HepG2 (cell line): ENCODE measurements around the gene DNAJB12. TPM values are rescaled to one million over a fixed set of nuclear protein-coding genes. Genes with fewer than 3 reads are reported as not detected.
A peak's percentile ranks its signal among the peaks of the same experiment; 100 is the strongest.

Source experiments
- AGO2 ChIP-seq: fragments of 200-400 bp; formaldehyde crosslinking; optimal IDR thresholded peaks from 2 replicates; pipeline ENCODE3; 2017; ENCODE audit warnings: mild to moderate bottlenecking, low read depth, low read length, moderate library complexity
- E2F2 ChIP-seq: sonication (generic); formaldehyde crosslinking; IDR thresholded peaks from 2 replicates; pipeline ENCODE4 v1.4.0; 2020; ENCODE audit warnings: missing genetic modification reagents, borderline replicate concordance
- HDAC1 ChIP-seq: sonication (generic); formaldehyde crosslinking; IDR thresholded peaks from 2 replicates; pipeline ENCODE4 v1.5.1; 2020; ENCODE audit warnings: mild to moderate bottlenecking, missing genetic modification reagents
- MZF1 ChIP-seq: sonication (generic); formaldehyde crosslinking; IDR thresholded peaks from 2 replicates; pipeline ENCODE4 v1.8.1; 2023; ENCODE audit warnings: mild to moderate bottlenecking, missing genetic modification reagents, borderline replicate concordance
- NR2F1 ChIP-seq, 2 experiments: fragments of 450-650 bp in 1 of 2; formaldehyde crosslinking in 1 of 2; IDR thresholded peaks; 2 replicates each; pipeline versions ENCODE4 v1.5.0 to v1.6.1; 2016 to 2020; ENCODE audit warnings: mild to moderate bottlenecking in 1 of 2, missing compliant biosample characterization in 1 of 2, missing genetic modification reagents in 1 of 2, moderate library complexity in 1 of 2
- SCMH1 ChIP-seq: sonication (generic); formaldehyde crosslinking; IDR thresholded peaks from 2 replicates; pipeline ENCODE4 v1.9.0; 2021; ENCODE audit warnings: missing genetic modification reagents, mild to moderate bottlenecking, borderline replicate concordance
- SETDB1 ChIP-seq: sonication (generic); formaldehyde crosslinking; IDR thresholded peaks from 2 replicates; pipeline ENCODE4 v1.5.1; 2020; ENCODE audit warnings: missing genetic modification reagents, mild to moderate bottlenecking, borderline replicate concordance
- SNRNP70 ChIP-seq: fragments of 200-400 bp; formaldehyde crosslinking; IDR thresholded peaks from 2 replicates; pipeline ENCODE4 v1.6.1; 2017; ENCODE audit warnings: mild to moderate bottlenecking, low read depth, low read length, moderate library complexity
- TP53 ChIP-seq: sonication (generic); formaldehyde crosslinking; conservative IDR thresholded peaks from 2 replicates; pipeline ENCODE4 v1.4.0; 2020; ENCODE audit warnings: missing genetic modification reagents
- WIZ ChIP-seq: sonication (generic); formaldehyde crosslinking; IDR thresholded peaks from 2 replicates; pipeline ENCODE4 v1.5.1; 2020; ENCODE audit warnings: mild to moderate bottlenecking, missing genetic modification reagents
- ZBTB14 ChIP-seq: sonication (generic); formaldehyde crosslinking; IDR thresholded peaks from 2 replicates; pipeline ENCODE4 v1.4.0; 2020; ENCODE audit warnings: missing genetic modification reagents
- ZFP36 ChIP-seq: fragments of 150-350 bp; IDR thresholded peaks from 2 replicates; pipeline ENCODE4 v1.6.1; 2018; ENCODE audit warnings: borderline replicate concordance, low read length, low read depth; ENCODE audit not compliant: partially characterized antibody
- ZFP36L2 ChIP-seq: sonication (generic); formaldehyde crosslinking; IDR thresholded peaks from 2 replicates; pipeline ENCODE4 v1.4.0; 2020; ENCODE audit warnings: missing genetic modification reagents
- ZFP37 ChIP-seq: sonication (generic); formaldehyde crosslinking; IDR thresholded peaks from 2 replicates; pipeline ENCODE4 v1.4.0; 2020; ENCODE audit warnings: missing genetic modification reagents, borderline replicate concordance
- ZNF280D ChIP-seq: sonication (generic); formaldehyde crosslinking; IDR thresholded peaks from 2 replicates; pipeline ENCODE4 v1.5.1; 2020; ENCODE audit warnings: mild to moderate bottlenecking, missing genetic modification reagents
- ZNF609 ChIP-seq: sonication (generic); formaldehyde crosslinking; IDR thresholded peaks from 2 replicates; pipeline ENCODE4 v1.4.0; 2020; ENCODE audit warnings: mild to moderate bottlenecking, missing genetic modification reagents, borderline replicate concordance
- ZNF619 ChIP-seq: sonication (generic); formaldehyde crosslinking; IDR thresholded peaks from 2 replicates; pipeline ENCODE4 v1.4.0; 2020; ENCODE audit warnings: mild to moderate bottlenecking, missing genetic modification reagents
- ZNF879 ChIP-seq: sonication (generic); formaldehyde crosslinking; IDR thresholded peaks from 2 replicates; pipeline ENCODE4 v1.8.1; 2023; ENCODE audit warnings: missing genetic modification reagents
- polyA plus RNA-seq, 8 experiments: library from polyadenylated mRNA; depleted of rRNA in 3 of 8; stranded (reverse) in 7 of 8; unstranded in 1 of 8; fragments of >200 nt; fragmentation: Illumina TruSeq in 4 of 8; extraction: Trizol in 4 of 8; gene quantifications; 2 replicates each; pipeline versions ENCODE4 v1.2.1 to v1.2.3, GENCODE V29; 2011 to 2016; ENCODE audit warnings: low read depth in 4 of 8, missing spikeins in 1 of 8, mixed read lengths in 1 of 8; ENCODE audit not compliant: insufficient read depth in 1 of 8
- total RNA-seq, 5 experiments: library from RNA; depleted of rRNA; stranded (reverse); fragments of >200 nt; fragmentation: Illumina TruSeq; extraction: Trizol; gene quantifications; 2 replicates each; pipeline ENCODE4 v1.2.3, GENCODE V29; 2016; ENCODE audit warnings: low read depth in 1 of 5

The DNAJB12 gene
- total and polyA plus RNA-seq, 2 of the 13 experiments (the other 11 are each of a cell fraction or from before 2014, with no cell fraction given), result 10.8 to 18.2 TPM

GRCh38 chr10:72328045-72328828, 26.5 kb downstream of the DNAJB12 start (continued):
- TF ChIP-seq SETDB1 (no peak), MZF1 (CRISPR knock-in tag) (no peak), ZNF619 (CRISPR knock-in tag) (peak; percentile 77; the same call in 1 of the 2 replicates), TP53 (CRISPR knock-in tag) (no peak), SNRNP70 (no peak), WIZ (no peak), ZNF280D (CRISPR knock-in tag) (no peak), ZFP36 (no peak), SCMH1 (CRISPR knock-in tag) (no peak), E2F2 (CRISPR knock-in tag) (no peak), HDAC1 (no peak), ZFP37 (CRISPR knock-in tag) (no peak), ZNF609 (CRISPR knock-in tag) (0 out of 2 replicates have a peak, but pooled peaks have one; percentile 34), AGO2 (no peak), ZNF879 (no peak), NR2F1 (CRISPR knock-in tag; IDR thresholded peaks at IDR 0.05) (no peak), ZFP36L2 (CRISPR knock-in tag) (no peak), ZBTB14 (no peak)
